Glutamatergic neuron (in vitro differentiated cells): ENCODE measurements around the gene C1orf105. TPM values are rescaled to one million over a fixed set of nuclear protein-coding genes. Genes with fewer than 3 reads are reported as not detected.

Experiments
- DNase-seq: peaks from one replicate; pipeline ENCODE4 v3.0.0; 2022
- H3K27ac Mint-ChIP-seq: one replicate; pipeline ENCODE4 v1.8.0; 2020; ENCODE audit warnings: mild to moderate bottlenecking, mixed read lengths, inconsistent platforms; ENCODE audit not compliant: unreplicated experiment
- H3K27me3 Mint-ChIP-seq: one replicate; pipeline ENCODE4 v1.8.0; 2020; ENCODE audit warnings: mild to moderate bottlenecking, moderate library complexity, mixed read lengths, inconsistent platforms; ENCODE audit not compliant: unreplicated experiment
- H3K36me3 Mint-ChIP-seq: one replicate; pipeline ENCODE4 v1.8.0; 2020; ENCODE audit warnings: mild to moderate bottlenecking, mixed read lengths, inconsistent platforms; ENCODE audit not compliant: unreplicated experiment
- H3K4me1 Mint-ChIP-seq: one replicate; pipeline ENCODE4 v1.8.0; 2020; ENCODE audit warnings: mild to moderate bottlenecking, low read depth, mixed read lengths, inconsistent platforms; ENCODE audit not compliant: unreplicated experiment
- H3K4me3 Mint-ChIP-seq: one replicate; pipeline ENCODE4 v1.8.0; 2020; ENCODE audit warnings: mild to moderate bottlenecking, mixed read lengths, inconsistent platforms; ENCODE audit not compliant: unreplicated experiment
- H3K9me3 Mint-ChIP-seq: one replicate; pipeline ENCODE4 v1.8.0; 2020; ENCODE audit warnings: mild to moderate bottlenecking, moderate library complexity, mixed read lengths, inconsistent platforms; ENCODE audit not compliant: unreplicated experiment
- CTCF ChIP-seq: fragments of 200-600 bp; sonication (generic); IDR thresholded peaks from one replicate; pipeline ENCODE4 v1.5.0; 2021; ENCODE audit not compliant: partially characterized antibody, unreplicated experiment
- total RNA-seq: library from RNA; stranded (reverse); fragmentation: NEBNext Ultra II Directional; extraction: Animal tissue kit (Norgen Biotek cat#: 25700); gene quantifications from one replicate; pipeline ENCODE4 v1.2.1, GENCODE V29; 2021; ENCODE audit not compliant: unreplicated experiment

Gene C1orf105
- total RNA-seq, 1 donor from 2014 or later = not detected

- no peak overlapping the region for H3K4me3 Mint-ChIP-seq
- H3K27ac Mint-ChIP-seq = no peak overlapping the region
- H3K27me3 Mint-ChIP-seq = no peaks in the 10 kb centered on the region
- H3K36me3 Mint-ChIP-seq = no peaks in the 10 kb centered on the region
- TF ChIP-seq CTCF = no peak
- no peaks in the 10 kb centered on the region for H3K9me3 Mint-ChIP-seq
- no peak for DNase-seq
- H3K4me1 Mint-ChIP-seq = peaks cover 9% of the 10 kb centered on the region
Observed at GRCh38 chr1:172395576-172395975, 24.9 kb upstream of the C1orf105 start.

- no peaks in the 10 kb centered on the region for H3K9me3 Mint-ChIP-seq
- H3K4me1 Mint-ChIP-seq = peaks cover 4% of the 10 kb centered on the region
- H3K27me3 Mint-ChIP-seq = no peaks in the 10 kb centered on the region
- TF ChIP-seq CTCF = no peak
- no peaks in the 10 kb centered on the region for H3K36me3 Mint-ChIP-seq
- DNase-seq = no peak
- H3K27ac Mint-ChIP-seq = no peak overlapping the region
- H3K4me3 Mint-ChIP-seq = no peak overlapping the region
Observed at GRCh38 chr1:172397221-172397620, 23.3 kb upstream of the C1orf105 start.

GRCh38 chr1:172397633-172398032 is 22.9 kb upstream of the C1orf105 start:
- DNase-seq = no peak
- H3K36me3 Mint-ChIP-seq = no peaks in the 10 kb centered on the region
- peaks cover 4% of the 10 kb centered on the region for H3K4me1 Mint-ChIP-seq
- H3K4me3 Mint-ChIP-seq = no peak overlapping the region
- H3K27me3 Mint-ChIP-seq = no peaks in the 10 kb centered on the region
- H3K9me3 Mint-ChIP-seq = no peaks in the 10 kb centered on the region
- no peak overlapping the region for H3K27ac Mint-ChIP-seq
- no peak for TF ChIP-seq CTCF

- DNase-seq = no peak
- no peak for TF ChIP-seq CTCF
- H3K27ac Mint-ChIP-seq = no peak overlapping the region
- H3K9me3 Mint-ChIP-seq = no peaks in the 10 kb centered on the region
- peaks cover 4% of the 10 kb centered on the region for H3K4me1 Mint-ChIP-seq
- H3K27me3 Mint-ChIP-seq = no peaks in the 10 kb centered on the region
- no peaks in the 10 kb centered on the region for H3K36me3 Mint-ChIP-seq
- H3K4me3 Mint-ChIP-seq = no peak overlapping the region
Observed at GRCh38 chr1:172398193-172398592, 22.3 kb upstream of the C1orf105 start.

GRCh38 chr1:172398970-172399755 is 21.3 kb upstream of the C1orf105 start:
- no peak for DNase-seq
- H3K4me3 Mint-ChIP-seq = no peak overlapping the region
- no peak overlapping the region for H3K27ac Mint-ChIP-seq
- no peaks in the 10 kb centered on the region for H3K27me3 Mint-ChIP-seq
- peaks cover 4% of the 10 kb centered on the region for H3K4me1 Mint-ChIP-seq
- no peaks in the 10 kb centered on the region for H3K36me3 Mint-ChIP-seq
- no peaks in the 10 kb centered on the region for H3K9me3 Mint-ChIP-seq
- TF ChIP-seq CTCF = peak; percentile 64
